Naive B cell (primary cell): Measurements from ENCODE around the gene IRF3. TPM values are rescaled to one million over a fixed set of nuclear protein-coding genes. Genes with fewer than 3 reads are reported as not detected.
"Not testable (repeated sequence)": the region's sequence is repeated elsewhere in the genome, so short reads cannot be mapped to it uniquely, and the experiment has no call there.

Source experiments
- ATAC-seq, 2 donors: fragments of 150-1000 bp; cut with Tn5 transposase; 2 replicates each; pipeline ENCODE4 v1.10.0; 2021; ENCODE audit warnings: low read depth in 2 of 2, mild to moderate bottlenecking in 2 of 2, moderate library complexity in 2 of 2
- DNase-seq: peaks from one replicate; pipeline ENCODE4 v3.0.0; 2022
- H3K27ac Mint-ChIP-seq, 6 donors: one replicate each; pipeline ENCODE4 v1.8.0; 2020 to 2022; ENCODE audit warnings: mild to moderate bottlenecking in 6 of 6, mixed read lengths in 6 of 6, moderate library complexity in 5 of 6, inconsistent platforms in 2 of 6
- H3K27me3 Mint-ChIP-seq, 3 donors: one replicate each; pipeline ENCODE4 v1.8.0; 2021 to 2022; ENCODE audit warnings: mixed read lengths in 3 of 3, mild to moderate bottlenecking in 1 of 3
- H3K36me3 Mint-ChIP-seq, 2 donors: one replicate each; pipeline ENCODE4 v1.8.0; 2020 to 2022; ENCODE audit warnings: mixed read lengths in 2 of 2, inconsistent platforms in 1 of 2, mild to moderate bottlenecking in 1 of 2
- H3K4me1 Mint-ChIP-seq, 3 donors: one replicate each; pipeline ENCODE4 v1.8.0; 2020 to 2022; ENCODE audit warnings: mixed read lengths in 3 of 3, inconsistent platforms in 1 of 3, mild to moderate bottlenecking in 1 of 3, moderate library complexity in 1 of 3
- H3K4me3 Mint-ChIP-seq, 8 donors: one replicate each; pipeline ENCODE4 v1.8.0; 2020 to 2022; ENCODE audit warnings: mild to moderate bottlenecking in 8 of 8, mixed read lengths in 8 of 8, moderate library complexity in 8 of 8, inconsistent platforms in 2 of 8
- H3K9me3 Mint-ChIP-seq, 7 donors: one replicate each; pipeline ENCODE4 v1.8.0; 2020 to 2022; ENCODE audit warnings: mixed read lengths in 7 of 7, mild to moderate bottlenecking in 5 of 7, inconsistent platforms in 2 of 7, moderate library complexity in 1 of 7
- polyA plus RNA-seq, 6 donors: library from polyadenylated mRNA; unstranded; fragments of 300-500 nt; fragmentation: Illumina TruSeq; gene quantifications; one replicate each; pipeline ENCODE4 v1.2.3, GENCODE V29; 2021; ENCODE audit warnings: low read depth in 6 of 6

The IRF3 gene
- polyA plus RNA-seq, 6 donors from 2014 or later, result 39.3 to 60.5 (median 52.4) TPM

GRCh38 chr19:49642492-49643035 lies 23.1 kb downstream of the IRF3 start:
- no peak for ATAC-seq
- H3K36me3 Mint-ChIP-seq, result no peaks in the 10 kb centered on the region
- H3K27me3 Mint-ChIP-seq, result peaks cover 0 to 5% (median 0%) of the 10 kb centered on the region in 3 donors
- H3K4me3 Mint-ChIP-seq, result peak overlapping the region; percentile 89 to 99 (median 97)
- no peaks in the 10 kb centered on the region for H3K9me3 Mint-ChIP-seq
- DNase-seq, result no peak
- H3K4me1 Mint-ChIP-seq, result peaks cover 52 to 69% (median 68%) of the 10 kb centered on the region in 3 donors
- H3K27ac Mint-ChIP-seq, result peak overlapping the region; percentile 88 to 100 (median 98)

- peak within 1 kb of the TSS; percentile 97 to 100 (median 99) for H3K27ac Mint-ChIP-seq
- peak within 1 kb of the TSS; percentile 89 to 99 (median 97) for H3K4me3 Mint-ChIP-seq
- H3K4me1 Mint-ChIP-seq, result peaks cover 53 to 72% (median 69%) of the 10 kb centered on the region in 3 donors
- DNase-seq (peak; percentile 100), ATAC-seq (peak; percentile 67)
- H3K9me3 Mint-ChIP-seq, result no peaks in the 10 kb centered on the region
- H3K27me3 Mint-ChIP-seq, result peaks cover 0 to 5% (median 0%) of the 10 kb centered on the region in 3 donors
- no peaks in the 10 kb centered on the region for H3K36me3 Mint-ChIP-seq
Measured at GRCh38 chr19:49641688-49642491, 23.8 kb downstream of the IRF3 start, which contains the start of gene SCAF1. Gene SCAF1, plus strand, starts transcription at chr19:49642209. Its CDS starts 2,818 bp downstream, at chr19:49645027.

GRCh38 chr19:49640113-49640898 lies 25.4 kb downstream of the IRF3 start, which contains the start of gene RRAS:
Gene RRAS, minus strand, starts transcription at chr19:49640143. Its CDS starts 45 bp downstream, at chr19:49640098.
- ATAC-seq, result peak; percentile 60 to 64
- H3K4me3 Mint-ChIP-seq, result peak within 1 kb of the TSS; percentile 89 to 99 (median 97)

GRCh38 chr19:49639401-49640112 lies 26.1 kb downstream of the IRF3 start:
- peaks cover 44 to 65% (median 55%) of the 10 kb centered on the region in 3 donors for H3K4me1 Mint-ChIP-seq
- peak overlapping the region; percentile 89 to 99 (median 97) for H3K4me3 Mint-ChIP-seq
- no peaks in the 10 kb centered on the region for H3K9me3 Mint-ChIP-seq
- H3K27ac Mint-ChIP-seq, result peak overlapping the region in 5 of 6 donors; percentile 15 to 99 (median 94)
- peaks cover 0 to 5% (median 0%) of the 10 kb centered on the region in 3 donors for H3K27me3 Mint-ChIP-seq
- ATAC-seq, result no peak
- H3K36me3 Mint-ChIP-seq, result no peaks in the 10 kb centered on the region
- no peak for DNase-seq

More at GRCh38 chr19:49640113-49640898, 25.4 kb downstream of the IRF3 start, which contains the start of gene RRAS:
- DNase-seq, result peak; percentile 100
- H3K27ac Mint-ChIP-seq, result peak within 1 kb of the TSS; percentile 97 to 100 (median 99)
- H3K36me3 Mint-ChIP-seq, result no peaks in the 10 kb centered on the region
- H3K4me1 Mint-ChIP-seq, result peaks cover 49 to 68% (median 60%) of the 10 kb centered on the region in 3 donors
- H3K27me3 Mint-ChIP-seq, result peaks cover 0 to 5% (median 0%) of the 10 kb centered on the region in 3 donors
- H3K9me3 Mint-ChIP-seq, result no peaks in the 10 kb centered on the region

- H3K27me3 Mint-ChIP-seq, result peaks cover 0 to 5% (median 0%) of the 10 kb centered on the region in 3 donors
- H3K9me3 Mint-ChIP-seq, result no peaks in the 10 kb centered on the region
- peak overlapping the region in 5 of 6 donors; percentile 53 to 99 (median 88) for H3K27ac Mint-ChIP-seq
- H3K4me1 Mint-ChIP-seq, result peaks cover 34 to 50% (median 42%) of the 10 kb centered on the region in 3 donors
- no peaks in the 10 kb centered on the region for H3K36me3 Mint-ChIP-seq
- DNase-seq, result no peak
- peak overlapping the region; percentile 49 to 99 (median 78) for H3K4me3 Mint-ChIP-seq
- ATAC-seq, result no peak
Measured at GRCh38 chr19:49637821-49638738, 27.6 kb downstream of the IRF3 start.

GRCh38 chr19:49636233-49636932 lies 29.3 kb downstream of the IRF3 start:
- Mint-ChIP-seq H3K9me3 (no peaks in the 10 kb centered on the region), H3K4me1 (peaks cover 27 to 37% (median 35%) of the 10 kb centered on the region in 3 donors), H3K27ac (peak overlapping the region in 2 of 6 donors; percentile 20 to 41), H3K27me3 (peaks cover 0 to 5% (median 0%) of the 10 kb centered on the region in 3 donors), H3K36me3 (no peaks in the 10 kb centered on the region), H3K4me3 (peak overlapping the region in 1 of 8 donors; percentile 19)
- DNase-seq (no peak), ATAC-seq (no peak)

- peaks cover 23 to 30% (median 30%) of the 10 kb centered on the region in 3 donors for H3K4me1 Mint-ChIP-seq
- no peaks in the 10 kb centered on the region for H3K36me3 Mint-ChIP-seq
- no peak for ATAC-seq
- H3K27me3 Mint-ChIP-seq, result peaks cover 0 to 5% (median 0%) of the 10 kb centered on the region in 3 donors
- DNase-seq, result no peak
- H3K9me3 Mint-ChIP-seq, result no peaks in the 10 kb centered on the region
- peak overlapping the region in 1 of 6 donors; percentile 61 for H3K27ac Mint-ChIP-seq
- H3K4me3 Mint-ChIP-seq, result peak overlapping the region in 1 of 8 donors; percentile 19
Measured at GRCh38 chr19:49635530-49636232, 30.0 kb downstream of the IRF3 start.

GRCh38 chr19:49633273-49633672 lies 32.4 kb downstream of the IRF3 start:
- H3K36me3 Mint-ChIP-seq, ATAC-seq, H3K27me3 Mint-ChIP-seq, H3K27ac Mint-ChIP-seq, H3K4me3 Mint-ChIP-seq, DNase-seq, H3K9me3 Mint-ChIP-seq: not testable (repeated sequence)
- peaks cover 7 to 15% (median 11%) of the 10 kb centered on the region in 3 donors for H3K4me1 Mint-ChIP-seq

GRCh38 chr19:49632576-49632975 lies 33.1 kb downstream of the IRF3 start:
- no peaks in the 10 kb centered on the region for H3K27me3 Mint-ChIP-seq
- peaks cover 2 to 9% (median 4%) of the 10 kb centered on the region in 3 donors for H3K4me1 Mint-ChIP-seq
- no peak overlapping the region for H3K4me3 Mint-ChIP-seq
- H3K36me3 Mint-ChIP-seq, result no peaks in the 10 kb centered on the region
- no peak for DNase-seq
- peak overlapping the region in 1 of 6 donors; percentile 29 for H3K27ac Mint-ChIP-seq
- ATAC-seq, result no peak
- H3K9me3 Mint-ChIP-seq, result no peaks in the 10 kb centered on the region

- no peaks in the 10 kb centered on the region for H3K27me3 Mint-ChIP-seq
- no peaks in the 10 kb centered on the region for H3K9me3 Mint-ChIP-seq
- peak overlapping the region in 1 of 8 donors; percentile 33 for H3K4me3 Mint-ChIP-seq
- peaks cover 0 to 7% (median 0%) of the 10 kb centered on the region in 3 donors for H3K4me1 Mint-ChIP-seq
- DNase-seq (no peak), ATAC-seq (no peak)
- H3K36me3 Mint-ChIP-seq, result no peaks in the 10 kb centered on the region
- peak overlapping the region in 2 of 6 donors; percentile 15 to 86 for H3K27ac Mint-ChIP-seq
Measured at GRCh38 chr19:49631610-49632192, 34.0 kb downstream of the IRF3 start.
